Caco-2 (cell line): Measurements from ENCODE around the gene SLC12A5. TPM values are rescaled to one million over a fixed set of nuclear protein-coding genes. Genes with fewer than 3 reads are reported as not detected.

Experiments
- BruUV-seq: library from RNA; stranded (reverse); fragments of 400-500 nt; replicated peaks from 2 replicates; lab custom pipeline; 2021; lab: Mats Ljungman, UMichigan
- CTCF ChIA-PET: fragments of 300-600 bp; sonication (Branson Sonifier 250); formaldehyde crosslinking; loops from one replicate; lab custom pipeline; 2022; ENCODE audit warnings: antibody characterized with exemption; lab: Charles Lee
- POLR2A ChIA-PET: fragments of 300-600 bp; sonication (Branson Sonifier 250); formaldehyde crosslinking; loops from one replicate; lab custom pipeline; 2022; ENCODE audit warnings: antibody characterized with exemption; lab: Charles Lee
- DNase-seq, 2 experiments: peaks; one replicate each; pipeline versions ENCODE4 v3.0.0 to v3.0.0-alpha.2; 2020 to 2022
- H3K27me3 ChIP-seq: replicated peaks from 2 replicates; pipeline ENCODE4 v1.6.0; 2011; ENCODE audit warnings: low read length; ENCODE audit not compliant: control insufficient read depth, insufficient read depth
- H3K36me3 ChIP-seq: 2 replicates; pipeline ENCODE4 v1.5.1; 2011; ENCODE audit warnings: low read length; ENCODE audit not compliant: control insufficient read depth, insufficient read depth
- H3K4me1 ChIP-seq: fragments of 250-450 bp; sonication (Bioruptor Pico); 2 replicates; pipeline ENCODE4 v1.5.1; 2020; ENCODE audit warnings: mild to moderate bottlenecking
- H3K4me3 ChIP-seq: 2 replicates; pipeline ENCODE4 v1.5.1; 2011; ENCODE audit warnings: low read depth, mild to moderate bottlenecking, control low read depth, low read length
- H3K9me3 ChIP-seq: fragments of 250-450 bp; sonication (Bioruptor Pico); 2 replicates; pipeline ENCODE4 v1.5.1; 2020; ENCODE audit warnings: mild to moderate bottlenecking, moderate library complexity
- H3K27ac Mint-ChIP-seq: one replicate; pipeline ENCODE4 v1.8.0; 2022; ENCODE audit warnings: mixed read lengths; ENCODE audit not compliant: unreplicated experiment
- H3K27me3 Mint-ChIP-seq: one replicate; pipeline ENCODE4 v1.8.0; 2022; ENCODE audit warnings: mixed read lengths; ENCODE audit not compliant: insufficient read depth, unreplicated experiment
- H3K36me3 Mint-ChIP-seq: one replicate; pipeline ENCODE4 v1.8.0; 2022; ENCODE audit warnings: mild to moderate bottlenecking, mixed read lengths; ENCODE audit not compliant: insufficient read depth, unreplicated experiment
- H3K4me1 Mint-ChIP-seq: one replicate; pipeline ENCODE4 v1.8.0; 2022; ENCODE audit warnings: low read depth, mixed read lengths; ENCODE audit not compliant: unreplicated experiment
- H3K4me3 Mint-ChIP-seq: one replicate; pipeline ENCODE4 v1.8.0; 2022; ENCODE audit warnings: mild to moderate bottlenecking, moderate library complexity, mixed read lengths; ENCODE audit not compliant: unreplicated experiment
- H3K9me3 Mint-ChIP-seq: one replicate; pipeline ENCODE4 v1.8.0; 2022; ENCODE audit warnings: mixed read lengths; ENCODE audit not compliant: unreplicated experiment
- intact Hi-C: fragments of 100-400 bp; cut with micrococcal nuclease; formaldehyde crosslinking; loops from one replicate; pipeline ENCODE4 v1.10.0; 2022; ENCODE audit not compliant: unreplicated experiment
- total RNA-seq: library from RNA; stranded (reverse); gene quantifications from 2 replicates; pipeline ENCODE4 v1.2.3, GENCODE V29; 2022
- TF ChIP-seq, protein P1 (sequence below), 2 experiments: fragments of 200-600 bp in 1 of 2; IDR thresholded peaks; 1 replicate in 1 of 2; 2 replicates in 1 of 2; pipeline versions ENCODE4 v1.5.1 to v1.8.0; 2011 to 2022; ENCODE audit warnings: antibody characterized with exemption in 1 of 2, control low read depth in 1 of 2, inconsistent platforms in 1 of 2, low read depth in 1 of 2, low read length in 1 of 2, mild to moderate bottlenecking in 1 of 2, moderate library complexity in 1 of 2; ENCODE audit not compliant: insufficient read depth in 1 of 2, severe bottlenecking in 1 of 2, unreplicated experiment in 1 of 2

The SLC12A5 gene
- total RNA-seq, 1 experiment from 2014 or later = 1.9 TPM

DNA sequence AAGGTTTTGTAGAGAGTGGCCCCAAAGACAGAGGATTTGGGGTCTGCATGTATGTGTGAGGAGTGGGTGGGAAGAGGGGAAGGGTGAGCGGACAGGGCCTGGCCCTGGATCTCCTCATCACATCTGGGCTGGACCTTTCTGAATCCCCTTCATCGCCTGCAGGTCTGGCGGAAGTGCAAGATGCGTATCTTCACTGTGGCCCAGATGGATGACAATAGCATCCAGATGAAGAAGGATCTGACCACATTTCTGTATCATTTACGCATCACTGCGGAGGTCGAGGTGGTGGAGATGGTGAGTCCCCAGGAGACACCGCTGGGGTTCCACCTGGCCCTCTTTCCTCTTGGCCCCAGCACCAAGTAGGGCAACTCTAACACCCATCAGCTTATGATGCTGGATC is 24.4 kb downstream of the SLC12A5 start:
- CTCF ChIA-PET = interaction anchor here (1.8 kb wide), 1 partner anchor 40 kb away, joined by 10 read pairs; no protein-coding TSS in a partner anchor

DNA sequence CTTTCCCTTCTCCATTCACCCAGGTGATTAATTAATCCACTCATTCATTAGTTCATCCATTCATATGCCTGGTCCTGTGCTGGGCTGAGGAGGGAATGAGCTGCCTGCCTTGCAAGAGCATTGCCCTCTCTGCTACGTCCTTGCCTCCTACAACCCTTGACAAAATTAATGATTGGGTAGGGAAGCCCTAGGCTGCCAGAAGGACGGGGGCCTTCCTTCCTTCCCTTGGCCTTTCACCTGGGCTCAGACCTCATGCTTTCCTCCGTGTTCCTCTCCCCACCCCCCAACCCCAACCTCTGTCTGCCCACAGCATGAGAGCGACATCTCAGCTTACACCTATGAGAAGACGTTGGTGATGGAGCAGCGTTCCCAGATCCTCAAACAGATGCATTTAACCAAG is 25.6 kb downstream of the SLC12A5 start:
- Histone ChIP-seq H3K27me3 (no peaks in the 10 kb centered on the region), H3K4me3 (no peak overlapping the region), H3K4me1 (no peaks in the 10 kb centered on the region), H3K36me3 (no peaks in the 10 kb centered on the region), H3K9me3 (no peaks in the 10 kb centered on the region)
- no peak for DNase-seq
- TF ChIP-seq, protein P1, sequence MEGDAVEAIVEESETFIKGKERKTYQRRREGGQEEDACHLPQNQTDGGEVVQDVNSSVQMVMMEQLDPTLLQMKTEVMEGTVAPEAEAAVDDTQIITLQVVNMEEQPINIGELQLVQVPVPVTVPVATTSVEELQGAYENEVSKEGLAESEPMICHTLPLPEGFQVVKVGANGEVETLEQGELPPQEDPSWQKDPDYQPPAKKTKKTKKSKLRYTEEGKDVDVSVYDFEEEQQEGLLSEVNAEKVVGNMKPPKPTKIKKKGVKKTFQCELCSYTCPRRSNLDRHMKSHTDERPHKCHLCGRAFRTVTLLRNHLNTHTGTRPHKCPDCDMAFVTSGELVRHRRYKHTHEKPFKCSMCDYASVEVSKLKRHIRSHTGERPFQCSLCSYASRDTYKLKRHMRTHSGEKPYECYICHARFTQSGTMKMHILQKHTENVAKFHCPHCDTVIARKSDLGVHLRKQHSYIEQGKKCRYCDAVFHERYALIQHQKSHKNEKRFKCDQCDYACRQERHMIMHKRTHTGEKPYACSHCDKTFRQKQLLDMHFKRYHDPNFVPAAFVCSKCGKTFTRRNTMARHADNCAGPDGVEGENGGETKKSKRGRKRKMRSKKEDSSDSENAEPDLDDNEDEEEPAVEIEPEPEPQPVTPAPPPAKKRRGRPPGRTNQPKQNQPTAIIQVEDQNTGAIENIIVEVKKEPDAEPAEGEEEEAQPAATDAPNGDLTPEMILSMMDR (IDR thresholded peaks at IDR 0.05; ENCODE audit: insufficient read depth in 1 of 2, low read depth in 1 of 2, low read length in 1 of 2, severe bottlenecking in 1 of 2, unreplicated experiment in 1 of 2) = no peak
- H3K4me3 Mint-ChIP-seq = no peak overlapping the region
- H3K27me3 Mint-ChIP-seq = peaks cover 8% of the 10 kb centered on the region
- ChIA-PET POLR2A (no interaction called here), CTCF (no interaction called here)
- H3K27ac Mint-ChIP-seq = no peak overlapping the region
- no peaks in the 10 kb centered on the region for H3K9me3 Mint-ChIP-seq
- no peaks in the 10 kb centered on the region for H3K4me1 Mint-ChIP-seq
- intact Hi-C loops = no loop called here
- BruUV-seq = no TSS peak
- peaks cover 5% of the 10 kb centered on the region for H3K36me3 Mint-ChIP-seq

More for the DNA sequence above, 24.4 kb downstream of the SLC12A5 start:
- intact Hi-C loops = no loop called here
- Histone ChIP-seq H3K36me3 (no peaks in the 10 kb centered on the region), H3K4me1 (no peaks in the 10 kb centered on the region), H3K9me3 (no peaks in the 10 kb centered on the region), H3K27me3 (no peaks in the 10 kb centered on the region), H3K4me3 (no peak overlapping the region)
- Mint-ChIP-seq H3K27ac (no peak overlapping the region), H3K9me3 (no peaks in the 10 kb centered on the region), H3K36me3 (no peaks in the 10 kb centered on the region), H3K4me3 (no peak overlapping the region), H3K27me3 (peaks cover 13% of the 10 kb centered on the region), H3K4me1 (no peaks in the 10 kb centered on the region)
- TF ChIP-seq, protein P1 (IDR thresholded peaks at IDR 0.05; ENCODE audit: insufficient read depth in 1 of 2, low read depth in 1 of 2, low read length in 1 of 2, severe bottlenecking in 1 of 2, unreplicated experiment in 1 of 2) = no peak
- POLR2A ChIA-PET = no interaction called here
- DNase-seq = no peak
- no TSS peak for BruUV-seq

DNA sequence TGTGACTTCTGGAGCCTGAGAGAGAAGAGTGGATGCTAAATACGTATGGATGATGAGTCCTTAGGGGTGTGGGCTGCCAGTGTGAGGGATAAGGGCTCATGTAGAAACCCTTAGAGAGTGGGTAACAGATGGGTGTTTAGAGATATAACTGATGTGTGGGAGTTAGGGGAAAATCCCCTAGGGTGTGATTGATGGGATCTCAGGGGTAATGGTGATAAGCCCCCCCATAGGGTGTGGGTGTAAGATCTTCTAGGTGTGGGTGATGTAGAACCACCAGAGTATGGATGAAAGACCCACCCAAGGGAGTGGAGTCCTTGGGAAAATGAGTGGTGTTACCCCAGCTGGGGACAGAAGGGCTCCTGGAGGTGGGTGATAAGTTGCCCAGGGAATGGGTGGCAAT is 26.3 kb downstream of the SLC12A5 start:
- no peaks in the 10 kb centered on the region for H3K27me3 ChIP-seq
- CTCF ChIA-PET = no interaction called here
- H3K4me1 Mint-ChIP-seq = no peaks in the 10 kb centered on the region

More for the DNA sequence above, 26.3 kb downstream of the SLC12A5 start:
- TF ChIP-seq, protein P1 (IDR thresholded peaks at IDR 0.05; ENCODE audit: insufficient read depth in 1 of 2, low read depth in 1 of 2, low read length in 1 of 2, severe bottlenecking in 1 of 2, unreplicated experiment in 1 of 2) = no peak
- BruUV-seq = no TSS peak
- Histone ChIP-seq H3K4me1 (no peaks in the 10 kb centered on the region), H3K4me3 (no peak overlapping the region), H3K9me3 (no peaks in the 10 kb centered on the region), H3K36me3 (no peaks in the 10 kb centered on the region)
- intact Hi-C loops = no loop called here
- H3K9me3 Mint-ChIP-seq = no peaks in the 10 kb centered on the region
- peaks cover 8% of the 10 kb centered on the region for H3K27me3 Mint-ChIP-seq
- no peak overlapping the region for H3K4me3 Mint-ChIP-seq
- POLR2A ChIA-PET = no interaction called here
- H3K36me3 Mint-ChIP-seq = peaks cover 5% of the 10 kb centered on the region
- DNase-seq = no peak
- H3K27ac Mint-ChIP-seq = no peak overlapping the region
